ENCODE data around the gene EPPIN.
"Not testable (repeated sequence)": the region's sequence is repeated elsewhere in the genome, so short reads cannot be mapped to it uniquely, and the experiment has no call there.

DNA sequence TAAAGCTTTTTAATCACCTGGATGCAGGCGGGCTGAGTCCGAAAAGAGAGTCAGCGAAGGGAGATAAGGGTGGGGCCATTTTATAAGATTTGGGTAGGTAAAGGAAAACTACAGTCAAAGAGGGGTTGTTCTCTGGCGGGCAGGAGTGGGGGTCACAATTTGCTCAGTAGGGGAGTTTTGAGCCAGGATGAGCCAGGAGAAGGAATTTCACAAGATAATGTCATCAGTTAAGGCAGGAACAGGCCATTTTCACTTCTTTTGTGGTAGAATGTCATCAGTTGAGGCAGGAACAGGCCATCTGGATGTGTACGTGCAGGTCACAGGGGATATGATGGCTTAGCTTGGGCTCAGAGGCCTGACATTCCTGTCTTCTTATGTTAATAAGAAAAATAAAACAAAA, 37.1 kb upstream of the EPPIN start:
- TF ChIP-seq, protein P1, sequence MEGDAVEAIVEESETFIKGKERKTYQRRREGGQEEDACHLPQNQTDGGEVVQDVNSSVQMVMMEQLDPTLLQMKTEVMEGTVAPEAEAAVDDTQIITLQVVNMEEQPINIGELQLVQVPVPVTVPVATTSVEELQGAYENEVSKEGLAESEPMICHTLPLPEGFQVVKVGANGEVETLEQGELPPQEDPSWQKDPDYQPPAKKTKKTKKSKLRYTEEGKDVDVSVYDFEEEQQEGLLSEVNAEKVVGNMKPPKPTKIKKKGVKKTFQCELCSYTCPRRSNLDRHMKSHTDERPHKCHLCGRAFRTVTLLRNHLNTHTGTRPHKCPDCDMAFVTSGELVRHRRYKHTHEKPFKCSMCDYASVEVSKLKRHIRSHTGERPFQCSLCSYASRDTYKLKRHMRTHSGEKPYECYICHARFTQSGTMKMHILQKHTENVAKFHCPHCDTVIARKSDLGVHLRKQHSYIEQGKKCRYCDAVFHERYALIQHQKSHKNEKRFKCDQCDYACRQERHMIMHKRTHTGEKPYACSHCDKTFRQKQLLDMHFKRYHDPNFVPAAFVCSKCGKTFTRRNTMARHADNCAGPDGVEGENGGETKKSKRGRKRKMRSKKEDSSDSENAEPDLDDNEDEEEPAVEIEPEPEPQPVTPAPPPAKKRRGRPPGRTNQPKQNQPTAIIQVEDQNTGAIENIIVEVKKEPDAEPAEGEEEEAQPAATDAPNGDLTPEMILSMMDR (IDR thresholded peaks at IDR 0.05) = not testable (repeated sequence)
- not testable (repeated sequence) for TF ChIP-seq POLR2AphosphoS5 (IDR thresholded peaks at IDR 0.05; ENCODE audit: insufficient read depth in 1 of 2, low read depth in 1 of 2); POLR2A (IDR thresholded peaks at IDR 0.05)
